HG02642 (cell line): ENCODE results near the gene ATCAY.
"Not testable (repeated sequence)": the region's sequence is repeated elsewhere in the genome, so short reads cannot be mapped to it uniquely, and the experiment has no call there.

Experiments used
- ATAC-seq: cut with Tn5 transposase; IDR thresholded peaks from one replicate; pipeline ENCODE4 v1.9.1; 2021; ENCODE audit warnings: mild to moderate bottlenecking; ENCODE audit not compliant: unreplicated experiment, poor library complexity

Gene ATCAY

GRCh38 chr19:3967983-3968382, 87.5 kb downstream of the ATCAY start:
- not testable (repeated sequence) for ATAC-seq

DNA sequence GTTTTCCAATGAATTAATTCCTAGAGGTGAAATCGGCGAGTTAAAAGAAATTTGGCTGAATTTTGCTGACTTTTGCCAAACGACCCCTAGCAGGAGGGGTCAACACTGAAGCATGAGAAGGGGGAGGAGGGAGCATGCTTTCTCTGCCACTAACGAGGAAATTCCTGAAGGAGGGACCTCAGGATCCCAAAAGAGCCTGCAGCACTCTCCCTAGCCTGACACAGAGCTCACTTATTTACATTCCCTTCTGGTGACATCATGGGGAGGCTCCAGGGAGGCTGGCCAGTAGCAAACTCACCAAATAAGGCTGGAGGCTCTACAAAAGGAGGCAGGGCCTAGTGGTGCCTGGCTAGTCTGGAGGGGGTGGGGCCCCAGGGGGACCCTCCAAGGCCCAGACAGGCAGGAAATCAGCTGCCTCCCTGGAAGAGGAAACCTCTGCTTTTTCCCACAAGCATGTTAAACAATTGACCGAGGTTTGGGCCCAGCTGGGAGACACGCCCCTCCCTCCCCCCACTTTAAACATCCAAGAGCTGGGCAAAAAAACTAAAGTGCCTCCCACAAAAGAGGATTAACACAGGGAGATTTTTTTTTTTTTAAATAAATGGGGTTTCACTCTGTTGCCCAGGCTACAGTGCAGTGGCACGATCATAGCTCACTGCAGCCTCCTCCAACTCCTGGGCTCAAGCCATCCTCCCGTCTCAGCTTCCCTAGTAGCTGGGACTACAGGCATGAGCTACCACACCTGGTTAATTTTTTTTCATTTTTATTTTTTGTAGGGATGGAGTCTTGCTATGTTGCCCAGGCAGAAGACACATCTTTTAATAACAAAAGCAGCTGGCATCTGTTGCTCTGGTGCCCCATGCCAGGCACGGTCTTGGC, 88.3 kb downstream of the ATCAY start:
- ATAC-seq = no peak

DNA sequence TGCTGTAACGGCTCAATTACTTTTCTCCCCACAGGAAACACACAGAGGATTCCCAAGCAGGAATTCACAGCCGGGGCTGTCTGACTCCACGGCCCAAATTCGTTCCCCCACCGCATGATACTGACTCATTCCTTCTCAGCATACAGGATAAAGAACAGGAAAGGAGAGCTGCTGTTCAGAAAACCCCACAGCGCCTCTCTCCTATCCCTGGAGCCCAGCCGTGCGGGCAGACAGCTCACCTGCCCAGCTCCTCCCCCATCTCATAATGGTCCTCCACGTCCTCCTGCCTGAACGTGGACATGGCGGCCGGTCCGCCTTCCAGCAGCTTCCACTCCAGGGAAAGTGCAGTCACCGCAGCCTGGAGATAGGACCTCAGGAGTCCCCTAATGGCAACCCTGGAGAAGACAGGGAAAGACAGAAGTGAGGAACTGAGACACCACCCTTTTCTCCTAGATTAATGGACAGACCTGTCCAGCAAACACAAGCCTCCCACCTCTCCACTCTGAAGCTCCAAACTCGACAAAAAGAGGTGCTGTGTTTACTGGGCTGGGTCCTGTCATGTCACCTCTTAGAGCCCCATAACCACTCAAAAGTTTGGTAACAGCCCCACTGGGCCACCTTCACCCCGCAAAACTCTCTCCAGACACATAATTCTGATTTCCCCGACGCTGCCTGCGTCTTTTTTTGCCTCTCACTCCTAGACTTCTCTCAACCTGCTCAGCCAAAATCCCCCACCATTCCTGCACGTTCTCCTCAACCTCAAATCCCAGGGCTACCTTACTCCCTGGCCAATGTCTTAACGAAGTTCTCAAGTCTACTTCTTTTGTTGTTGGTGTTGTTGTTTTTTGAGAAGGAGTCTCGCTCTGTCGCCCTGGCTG, 89.2 kb downstream of the ATCAY start:
- ATAC-seq = no peak

DNA sequence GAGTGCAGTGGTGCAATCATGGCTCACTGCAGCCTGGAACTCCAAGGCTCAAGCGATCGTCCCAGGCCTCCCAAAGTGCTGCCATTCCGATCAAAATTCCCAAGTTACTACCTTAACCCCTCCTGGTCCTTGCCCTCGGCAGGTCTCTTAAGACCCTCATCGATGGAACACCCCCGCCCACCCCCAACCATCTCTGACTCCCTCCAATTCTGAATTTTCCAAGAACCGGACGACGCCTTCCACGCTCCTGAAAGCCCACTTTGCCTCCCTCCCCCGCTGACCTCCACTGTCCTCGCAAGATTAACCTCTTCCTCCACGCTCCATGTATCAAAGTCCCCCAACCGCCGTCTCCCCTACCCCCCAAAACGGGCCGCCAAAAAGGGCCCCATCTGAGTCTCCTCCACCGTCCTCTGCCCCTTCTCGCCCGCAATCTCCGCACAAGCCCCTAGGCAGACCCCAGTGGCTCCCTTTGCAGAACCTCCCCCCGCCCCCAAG, 89.9 kb downstream of the ATCAY start:
- ATAC-seq = no peak

DNA sequence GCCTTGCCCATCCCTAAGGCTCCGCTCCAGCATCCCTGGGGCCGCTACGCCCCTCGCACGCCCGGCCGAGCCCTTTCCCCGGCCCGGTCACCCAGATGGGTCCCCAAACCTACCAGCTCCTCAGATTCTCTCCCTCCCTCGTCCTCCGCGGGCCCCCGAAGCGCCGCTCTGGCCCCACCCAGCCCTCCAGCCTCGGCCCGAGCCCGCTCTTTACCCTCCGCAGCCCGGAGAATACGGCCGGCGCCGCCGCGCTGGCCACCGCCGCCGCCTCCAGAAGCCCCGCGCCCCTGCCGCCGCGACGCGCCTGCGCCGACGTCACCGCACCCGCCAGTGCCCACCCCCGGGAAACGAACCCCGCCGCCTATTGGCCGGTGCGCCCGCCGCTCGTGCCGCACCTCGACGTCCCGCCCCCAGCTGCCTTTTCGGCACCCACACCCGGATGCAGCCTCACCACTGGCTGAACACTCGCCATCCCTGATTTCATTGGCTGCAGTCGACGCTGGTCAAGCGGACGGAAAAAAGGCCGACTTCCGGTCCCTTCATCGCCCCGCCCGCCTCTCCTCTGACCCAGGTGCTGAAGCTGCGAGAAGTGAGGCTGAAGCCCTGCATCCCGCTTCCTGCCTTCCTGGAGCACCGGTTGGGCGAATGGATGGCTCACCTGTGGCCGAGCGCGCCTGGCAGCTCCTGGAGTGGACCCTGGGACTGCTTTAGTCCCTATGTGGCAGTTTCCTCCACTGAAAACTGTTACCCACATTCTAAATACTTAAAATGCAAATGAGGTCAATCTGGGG, 90.5 kb downstream of the ATCAY start, which contains the start of gene DAPK3:
Gene DAPK3, minus strand, starts transcription at position 292 of the 791 bp plus-strand sequence. CDS start 1,364 bp downstream, outside the sequence.
- ATAC-seq = peak; percentile 96

- no peak for ATAC-seq
Measured at GRCh38 chr19:3975144-3975543, 94.7 kb downstream of the ATCAY start.

DNA sequence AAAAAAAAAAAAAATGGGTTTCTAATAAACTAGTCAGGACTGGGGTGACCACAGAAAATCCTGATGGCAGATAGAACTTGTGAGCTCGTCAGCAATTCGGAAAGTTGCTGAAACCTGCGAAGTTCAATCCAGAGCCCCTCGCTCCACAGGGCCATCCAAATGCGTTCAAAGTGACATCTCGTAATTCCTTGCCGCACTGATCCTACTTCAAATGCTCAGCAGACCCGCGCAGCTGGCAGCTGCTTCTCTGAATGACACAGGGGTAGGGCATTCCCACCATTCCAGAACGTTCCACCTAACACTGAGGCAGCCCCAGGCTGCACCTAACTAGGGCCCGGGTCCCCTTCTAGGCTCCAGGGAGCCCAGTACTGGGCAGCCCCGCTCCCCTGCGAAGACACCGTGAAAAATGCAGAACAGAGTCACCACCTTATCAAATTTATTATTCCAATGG, 95.2 kb downstream of the ATCAY start:
- ATAC-seq = no peak

DNA sequence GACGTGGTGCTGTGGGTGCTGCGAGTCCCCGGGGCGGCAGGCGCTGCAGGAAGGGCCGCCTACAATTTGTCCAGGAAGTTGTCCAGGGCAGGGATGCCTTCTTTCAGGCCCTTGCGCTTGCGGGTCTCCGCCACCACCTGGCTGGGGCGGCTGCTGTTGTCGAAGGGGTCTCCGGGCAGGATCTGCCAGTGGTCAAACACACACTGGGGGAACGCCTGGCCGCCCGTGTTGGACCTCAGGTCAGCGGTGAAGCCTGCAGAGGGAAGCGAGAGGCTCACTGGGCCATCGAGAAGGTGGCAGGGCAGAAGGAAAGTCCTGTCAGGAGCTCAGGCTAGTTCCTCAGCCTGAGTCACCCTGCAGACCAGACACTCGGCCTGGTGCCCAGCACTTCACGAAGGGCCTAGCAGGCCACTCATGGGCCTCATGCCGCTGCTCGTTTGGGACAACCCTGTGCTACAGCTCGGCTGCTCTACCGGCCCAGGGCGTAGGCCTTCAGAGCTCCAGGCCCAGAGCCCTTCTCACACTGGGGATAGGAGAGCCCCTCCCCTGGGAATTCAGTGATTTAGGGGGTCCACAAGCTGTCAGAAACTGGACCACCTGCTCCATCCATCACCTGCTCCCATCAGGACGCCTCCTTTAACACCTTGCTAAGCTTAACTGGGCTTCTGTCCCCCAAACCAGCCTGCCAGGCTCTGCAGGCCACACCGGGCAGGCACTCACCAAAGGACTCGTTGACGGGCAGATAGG, 96.2 kb downstream of the ATCAY start:
- ATAC-seq = no peak
